ENCODE data around the gene MMS19.

The MMS19 gene

DNA sequence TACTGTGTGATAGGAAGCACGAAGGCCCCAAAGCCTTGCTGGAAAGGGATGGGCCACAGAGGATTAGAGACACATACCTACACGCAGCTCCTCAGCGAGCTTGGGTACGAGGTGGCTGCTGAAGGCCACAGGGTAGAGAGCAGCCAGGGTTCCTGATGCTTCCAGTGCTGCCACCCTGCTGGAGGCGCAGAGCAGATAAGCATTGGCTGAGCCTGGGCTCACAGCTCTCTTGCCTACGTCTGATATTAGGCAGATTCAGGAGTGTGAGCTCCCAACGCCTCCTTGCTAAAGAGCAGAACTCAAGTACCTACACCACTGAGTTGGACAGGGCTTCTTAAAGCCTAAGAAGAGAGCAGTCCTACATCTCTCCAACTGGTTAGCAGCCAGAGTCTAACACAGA lies 32.2 kb downstream of the MMS19 start:
- no peak overlapping the region for H3K4me3 ChIP-seq (ENCODE audit: low read length)
- TF ChIP-seq, protein P1, sequence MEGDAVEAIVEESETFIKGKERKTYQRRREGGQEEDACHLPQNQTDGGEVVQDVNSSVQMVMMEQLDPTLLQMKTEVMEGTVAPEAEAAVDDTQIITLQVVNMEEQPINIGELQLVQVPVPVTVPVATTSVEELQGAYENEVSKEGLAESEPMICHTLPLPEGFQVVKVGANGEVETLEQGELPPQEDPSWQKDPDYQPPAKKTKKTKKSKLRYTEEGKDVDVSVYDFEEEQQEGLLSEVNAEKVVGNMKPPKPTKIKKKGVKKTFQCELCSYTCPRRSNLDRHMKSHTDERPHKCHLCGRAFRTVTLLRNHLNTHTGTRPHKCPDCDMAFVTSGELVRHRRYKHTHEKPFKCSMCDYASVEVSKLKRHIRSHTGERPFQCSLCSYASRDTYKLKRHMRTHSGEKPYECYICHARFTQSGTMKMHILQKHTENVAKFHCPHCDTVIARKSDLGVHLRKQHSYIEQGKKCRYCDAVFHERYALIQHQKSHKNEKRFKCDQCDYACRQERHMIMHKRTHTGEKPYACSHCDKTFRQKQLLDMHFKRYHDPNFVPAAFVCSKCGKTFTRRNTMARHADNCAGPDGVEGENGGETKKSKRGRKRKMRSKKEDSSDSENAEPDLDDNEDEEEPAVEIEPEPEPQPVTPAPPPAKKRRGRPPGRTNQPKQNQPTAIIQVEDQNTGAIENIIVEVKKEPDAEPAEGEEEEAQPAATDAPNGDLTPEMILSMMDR (conservative IDR thresholded peaks at IDR 0.05; ENCODE audit: low read depth, low read length) = no peak
- no peak for DNase-seq (ENCODE audit: low read depth)

DNA sequence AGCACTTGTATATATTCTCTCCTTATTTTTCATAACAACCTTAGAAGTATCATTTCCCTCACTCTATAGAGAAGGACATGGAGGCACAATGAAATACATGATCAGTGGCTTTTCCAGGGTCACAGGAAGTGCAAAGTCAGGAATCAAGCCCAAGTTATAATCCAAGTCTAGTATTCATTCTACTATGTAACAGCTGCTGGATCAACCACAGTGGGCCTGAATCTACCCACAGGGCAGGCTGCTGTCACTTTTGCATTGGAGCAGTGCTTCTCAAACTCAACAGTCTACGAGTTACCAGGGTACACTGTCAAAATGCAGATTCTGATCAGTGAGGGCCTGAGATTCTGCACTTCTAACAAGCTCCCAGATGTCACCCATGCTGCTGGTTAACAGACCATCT lies 34.0 kb downstream of the MMS19 start:
- TF ChIP-seq, protein P1 (conservative IDR thresholded peaks at IDR 0.05; ENCODE audit: low read depth, low read length) = no peak
- no peak for DNase-seq (ENCODE audit: low read depth)
- H3K4me3 ChIP-seq (ENCODE audit: low read length) = no peak overlapping the region

DNA sequence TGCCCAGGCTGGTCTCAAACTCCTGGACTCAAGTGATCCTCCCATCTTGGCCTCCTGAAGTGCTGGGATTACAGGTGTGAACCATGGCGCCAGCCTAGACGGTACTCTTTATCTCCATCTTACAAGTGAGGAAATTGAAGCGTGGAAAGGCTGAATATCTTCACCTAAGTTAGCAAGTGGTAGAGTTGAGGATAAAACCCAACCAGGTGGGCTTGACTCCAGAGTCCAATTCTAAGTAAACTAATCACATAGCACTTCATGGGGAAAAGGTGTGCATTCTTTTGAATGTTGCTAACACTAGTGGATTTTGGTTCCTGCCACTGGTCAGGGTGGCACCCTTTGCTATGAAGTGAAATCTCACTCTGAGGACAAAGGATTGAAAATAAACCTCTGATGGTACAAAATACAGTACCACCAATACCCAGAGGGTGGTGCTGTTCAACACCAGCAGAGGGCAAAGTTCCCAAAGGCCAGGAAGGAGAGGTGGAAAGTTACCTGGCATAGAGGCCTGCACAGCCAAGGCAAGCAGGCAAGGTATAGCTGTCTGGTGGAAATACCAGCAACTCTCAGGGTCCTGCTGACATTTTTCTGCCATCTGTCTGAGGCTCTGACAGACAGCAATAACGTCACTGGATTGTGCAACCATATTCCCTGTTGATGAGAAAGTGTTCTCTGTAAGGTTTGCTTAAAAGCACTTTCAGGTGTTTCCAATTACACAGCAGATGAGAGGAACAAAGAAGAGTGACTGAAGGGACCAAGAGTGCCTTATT lies 34.7 kb downstream of the MMS19 start:
- TF ChIP-seq, protein P1 (conservative IDR thresholded peaks at IDR 0.05; ENCODE audit: low read depth, low read length) = peak; percentile 89

DNA sequence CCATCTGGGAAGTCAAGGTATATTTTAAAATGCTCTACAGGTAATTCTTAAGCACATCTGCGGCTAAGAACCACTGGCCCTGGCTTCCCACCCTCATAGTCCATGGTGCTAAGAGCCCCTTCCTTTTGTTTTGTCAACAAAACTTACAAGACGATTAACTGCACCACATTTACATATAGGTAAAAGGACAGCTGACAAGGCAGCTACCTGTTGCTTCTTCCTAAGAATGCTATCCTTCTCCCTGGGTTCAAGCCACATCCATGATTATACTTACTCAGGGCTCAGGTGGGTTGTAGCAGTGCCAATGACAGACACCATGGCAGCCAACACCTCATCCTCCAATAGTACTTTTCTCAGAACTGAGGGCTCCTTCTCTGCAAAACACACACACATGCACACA lies 35.9 kb downstream of the MMS19 start:
- no peak for DNase-seq (ENCODE audit: low read depth)
- TF ChIP-seq, protein P1 (conservative IDR thresholded peaks at IDR 0.05; ENCODE audit: low read depth, low read length) = no peak

More for the DNA sequence above, 34.7 kb downstream of the MMS19 start:
- no peak overlapping the region for H3K4me3 ChIP-seq (ENCODE audit: low read length)
- no peak for DNase-seq (ENCODE audit: low read depth)

DNA sequence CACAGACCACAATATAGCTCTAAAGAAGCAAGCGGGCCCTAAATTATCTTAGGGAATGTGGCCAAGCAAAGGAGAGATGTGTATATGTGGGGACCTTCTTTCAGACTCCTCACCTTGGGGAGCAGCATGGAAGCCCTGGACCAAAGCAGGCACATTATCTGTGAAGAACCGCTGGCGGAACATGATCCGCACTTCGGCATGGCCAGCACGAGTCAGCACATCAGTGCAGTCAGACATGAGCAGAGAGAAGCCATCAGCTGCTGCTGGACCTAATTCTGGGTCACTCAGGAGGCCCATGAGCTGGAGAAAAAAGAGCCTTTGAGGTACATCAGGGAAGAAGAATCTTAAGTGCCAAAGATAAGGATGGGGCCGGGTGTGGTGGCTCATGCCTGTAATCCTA lies 38.3 kb downstream of the MMS19 start:
- no peak overlapping the region for H3K4me3 ChIP-seq (ENCODE audit: low read length)
- TF ChIP-seq, protein P1 (conservative IDR thresholded peaks at IDR 0.05; ENCODE audit: low read depth, low read length) = no peak
- no peak for DNase-seq (ENCODE audit: low read depth)

More for the DNA sequence above, 35.9 kb downstream of the MMS19 start:
- H3K4me3 ChIP-seq (ENCODE audit: low read length) = no peak overlapping the region

DNA sequence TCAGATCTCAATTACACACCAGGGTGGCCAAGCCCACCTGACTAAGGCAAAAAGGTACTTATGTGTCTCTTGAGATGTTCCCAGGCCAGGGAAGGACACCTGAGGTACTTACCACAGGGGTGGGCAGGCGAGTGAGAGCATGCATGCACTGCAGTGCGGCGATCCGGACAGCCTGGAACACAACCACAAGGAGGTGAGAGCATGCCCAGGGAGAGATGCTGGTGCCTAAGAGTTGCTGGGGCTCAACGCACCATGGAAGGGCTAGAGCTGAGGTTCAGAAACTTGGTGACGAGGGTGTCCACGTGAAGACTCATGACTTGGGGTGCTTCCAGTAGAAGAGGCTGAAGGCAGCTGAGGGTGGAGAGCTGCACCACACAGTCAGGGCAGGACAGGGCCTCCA lies 39.1 kb downstream of the MMS19 start:
- no peak overlapping the region for H3K4me3 ChIP-seq (ENCODE audit: low read length)
- TF ChIP-seq, protein P1 (conservative IDR thresholded peaks at IDR 0.05; ENCODE audit: low read depth, low read length) = no peak
- DNase-seq (ENCODE audit: low read depth) = no peak

DNA sequence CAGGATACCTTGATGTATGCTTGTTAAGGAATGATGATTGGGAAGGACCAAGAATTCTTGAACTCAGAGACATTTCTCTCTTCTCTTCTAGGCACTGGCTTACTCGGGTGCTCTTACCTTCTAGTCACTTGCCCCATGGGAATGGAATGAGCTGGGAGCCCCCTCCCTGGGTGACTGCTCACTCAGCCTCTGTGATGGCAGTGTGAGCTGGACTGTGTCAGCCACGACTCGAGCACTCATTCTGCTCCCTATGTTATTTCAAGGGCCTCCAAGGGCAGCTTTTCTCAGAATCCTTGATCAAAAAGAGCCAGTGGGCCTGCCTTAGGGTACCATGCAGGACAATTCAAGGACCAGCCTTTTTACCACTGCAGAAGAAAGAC lies 41.5 kb downstream of the MMS19 start:
- TF ChIP-seq, protein P1 (conservative IDR thresholded peaks at IDR 0.05; ENCODE audit: low read depth, low read length) = no peak
- H3K4me3 ChIP-seq (ENCODE audit: low read length) = no peak overlapping the region

More for the DNA sequence above, 41.5 kb downstream of the MMS19 start:
- DNase-seq (ENCODE audit: low read depth) = no peak
